ENCODE measurements around the gene PRR23E. TPM values are rescaled to one million over a fixed set of nuclear protein-coding genes. Genes with fewer than 3 reads are reported as not detected.

The PRR23E gene
- total RNA-seq, 2 experiments from 2014 or later = not detected

- Mint-ChIP-seq H3K4me3 (no peak overlapping the region), H3K27me3 (peaks cover 14% of the 10 kb centered on the region), H3K9me3 (peaks cover 2% of the 10 kb centered on the region), H3K36me3 (ENCODE audit: low read depth) (no peaks in the 10 kb centered on the region), H3K27ac (no peak overlapping the region), H3K4me1 (ENCODE audit: low read depth) (peaks cover 23% of the 10 kb centered on the region)
- Histone ChIP-seq H3K36me3 (ENCODE audit: insufficient read depth, low read length) (no peaks in the 10 kb centered on the region), H3K9me3 (ENCODE audit: control insufficient read depth in 1 of 2, insufficient read depth in 1 of 2, low read length in 2 of 2) (peaks cover 7 to 21% of the 10 kb centered on the region in 2 experiments), H3K4me3 (ENCODE audit: low read length) (no peak overlapping the region), H3K27ac (ENCODE audit: low read depth in 1 of 2, low read length in 2 of 2) (no peak overlapping the region), H3K4me1 (ENCODE audit: insufficient read depth, low read length) (no peaks in the 10 kb centered on the region), H3K27me3 (ENCODE audit: control insufficient read depth in 1 of 2, insufficient read depth in 2 of 2, low read length in 2 of 2) (peaks cover 0 to 11% of the 10 kb centered on the region in 2 experiments)
- ChIA-PET POLR2A (no interaction called here), CTCF (no interaction called here)
- intact Hi-C loops (cut with DNase I, micrococcal nuclease) = no loop called here
- ATAC-seq (ENCODE audit: poor library complexity) (no peak), DNase-seq (no peak)
- TF ChIP-seq CTCF (IDR thresholded peaks at IDR 0.05) = no peak
Observed at GRCh38 chr3:127222664-127223063, 29.7 kb downstream of the PRR23E start.

GRCh38 chr3:127224118-127224517 is 31.2 kb downstream of the PRR23E start:
- ChIA-PET CTCF (no interaction called here), POLR2A (no interaction called here)
- Histone ChIP-seq H3K4me3 (ENCODE audit: low read length) (no peak overlapping the region), H3K36me3 (ENCODE audit: insufficient read depth, low read length) (no peaks in the 10 kb centered on the region), H3K27me3 (ENCODE audit: control insufficient read depth in 1 of 2, insufficient read depth in 2 of 2, low read length in 2 of 2) (peaks cover 0 to 7% of the 10 kb centered on the region in 2 experiments), H3K4me1 (ENCODE audit: insufficient read depth, low read length) (no peaks in the 10 kb centered on the region), H3K27ac (ENCODE audit: low read depth in 1 of 2, low read length in 2 of 2) (no peak overlapping the region), H3K9me3 (ENCODE audit: control insufficient read depth in 1 of 2, insufficient read depth in 1 of 2, low read length in 2 of 2) (peaks cover 7 to 22% of the 10 kb centered on the region in 2 experiments)
- no peaks in the 10 kb centered on the region for H3K36me3 Mint-ChIP-seq (ENCODE audit: low read depth)
- DNase-seq (peak in 2 of 14 experiments; percentile 3 to 10), ATAC-seq (ENCODE audit: poor library complexity) (no peak)
- peaks cover 2% of the 10 kb centered on the region for H3K9me3 Mint-ChIP-seq
- TF ChIP-seq CTCF (IDR thresholded peaks at IDR 0.05) = no peak
- H3K4me3 Mint-ChIP-seq = no peak overlapping the region
- intact Hi-C loops (cut with DNase I, micrococcal nuclease) = no loop called here
- peaks cover 14% of the 10 kb centered on the region for H3K27me3 Mint-ChIP-seq
- peaks cover 23% of the 10 kb centered on the region for H3K4me1 Mint-ChIP-seq (ENCODE audit: low read depth)
- H3K27ac Mint-ChIP-seq = no peak overlapping the region

- CTCF ChIA-PET = no interaction called here
- Histone ChIP-seq H3K9me3 (ENCODE audit: control insufficient read depth in 1 of 2, insufficient read depth in 1 of 2, low read length in 2 of 2) (peaks cover 12 to 25% of the 10 kb centered on the region in 2 experiments), H3K36me3 (ENCODE audit: insufficient read depth, low read length) (no peaks in the 10 kb centered on the region), H3K27me3 (ENCODE audit: control insufficient read depth in 1 of 2, insufficient read depth in 2 of 2, low read length in 2 of 2) (peaks cover 0 to 5% of the 10 kb centered on the region in 2 experiments), H3K4me3 (ENCODE audit: low read length) (no peak overlapping the region), H3K4me1 (ENCODE audit: insufficient read depth, low read length) (no peaks in the 10 kb centered on the region), H3K27ac (ENCODE audit: low read depth in 1 of 2, low read length in 2 of 2) (no peak overlapping the region)
- peaks cover 6% of the 10 kb centered on the region for H3K27me3 Mint-ChIP-seq
- no peak overlapping the region for H3K27ac Mint-ChIP-seq
- H3K4me3 Mint-ChIP-seq = peak overlapping the region; percentile 58
- peaks cover 4% of the 10 kb centered on the region for H3K9me3 Mint-ChIP-seq
- no peaks in the 10 kb centered on the region for H3K36me3 Mint-ChIP-seq (ENCODE audit: low read depth)
- DNase-seq (no peak), ATAC-seq (ENCODE audit: poor library complexity) (no peak)
- intact Hi-C loops (cut with DNase I, micrococcal nuclease) = no loop called here
- POLR2A ChIA-PET = interaction anchor here (0.7 kb wide), 1 partner anchor 370 kb away, joined by 3 read pairs; no protein-coding TSS in a partner anchor
- no peak for TF ChIP-seq CTCF (IDR thresholded peaks at IDR 0.05)
- H3K4me1 Mint-ChIP-seq (ENCODE audit: low read depth) = peaks cover 23% of the 10 kb centered on the region
Observed at GRCh38 chr3:127226457-127226856, 33.5 kb downstream of the PRR23E start.

All from CD4-positive, alpha-beta T cell (primary cell).